Measurements from ENCODE around the gene OR10D3. TPM values are rescaled to one million over a fixed set of nuclear protein-coding genes. Genes with fewer than 3 reads are reported as not detected.
"Not testable (repeated sequence)": the region's sequence is repeated elsewhere in the genome, so short reads cannot be mapped to it uniquely, and the experiment has no call there.

OR10D3 gene
- total RNA-seq, 6 experiments from 2014 or later, result not detected

DNA sequence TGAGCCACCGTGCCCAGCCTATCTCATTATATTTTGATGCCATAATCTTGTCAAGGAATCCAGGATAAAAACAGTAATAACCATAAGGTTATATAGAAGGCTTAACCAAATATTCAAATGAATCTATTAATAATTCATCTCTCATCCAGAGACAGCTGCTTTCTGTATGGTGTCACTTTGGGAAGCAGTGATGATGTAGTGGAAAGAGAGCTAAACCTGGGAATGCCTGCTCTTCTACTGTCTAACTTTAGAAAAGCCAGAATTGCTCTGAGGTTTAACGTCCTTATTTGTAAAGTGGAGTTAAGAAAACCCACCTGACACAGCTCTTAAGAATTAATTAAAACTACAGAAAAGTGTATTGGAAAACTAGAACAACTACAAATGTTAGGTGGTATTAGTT lies 29.3 kb upstream of the OR10D3 start:
- Mint-ChIP-seq H3K4me3 (no peak overlapping the region), H3K9me3 (peaks cover 30% of the 10 kb centered on the region), H3K27me3 (ENCODE audit: insufficient read depth) (peaks cover 1% of the 10 kb centered on the region), H3K4me1 (ENCODE audit: low read depth) (no peaks in the 10 kb centered on the region), H3K36me3 (ENCODE audit: low read depth) (peaks cover 1% of the 10 kb centered on the region; the same call in 1 of the 2 replicates), H3K27ac (no peak overlapping the region)
- DNase-seq, result no peak
- TF ChIP-seq, protein P1, sequence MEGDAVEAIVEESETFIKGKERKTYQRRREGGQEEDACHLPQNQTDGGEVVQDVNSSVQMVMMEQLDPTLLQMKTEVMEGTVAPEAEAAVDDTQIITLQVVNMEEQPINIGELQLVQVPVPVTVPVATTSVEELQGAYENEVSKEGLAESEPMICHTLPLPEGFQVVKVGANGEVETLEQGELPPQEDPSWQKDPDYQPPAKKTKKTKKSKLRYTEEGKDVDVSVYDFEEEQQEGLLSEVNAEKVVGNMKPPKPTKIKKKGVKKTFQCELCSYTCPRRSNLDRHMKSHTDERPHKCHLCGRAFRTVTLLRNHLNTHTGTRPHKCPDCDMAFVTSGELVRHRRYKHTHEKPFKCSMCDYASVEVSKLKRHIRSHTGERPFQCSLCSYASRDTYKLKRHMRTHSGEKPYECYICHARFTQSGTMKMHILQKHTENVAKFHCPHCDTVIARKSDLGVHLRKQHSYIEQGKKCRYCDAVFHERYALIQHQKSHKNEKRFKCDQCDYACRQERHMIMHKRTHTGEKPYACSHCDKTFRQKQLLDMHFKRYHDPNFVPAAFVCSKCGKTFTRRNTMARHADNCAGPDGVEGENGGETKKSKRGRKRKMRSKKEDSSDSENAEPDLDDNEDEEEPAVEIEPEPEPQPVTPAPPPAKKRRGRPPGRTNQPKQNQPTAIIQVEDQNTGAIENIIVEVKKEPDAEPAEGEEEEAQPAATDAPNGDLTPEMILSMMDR (IDR thresholded peaks at IDR 0.05), result no peak

- Mint-ChIP-seq H3K4me3 (no peak overlapping the region), H3K9me3 (peaks cover 38% of the 10 kb centered on the region), H3K27ac (no peak overlapping the region), H3K27me3 (ENCODE audit: insufficient read depth) (peaks cover 4% of the 10 kb centered on the region), H3K4me1 (ENCODE audit: low read depth) (no peaks in the 10 kb centered on the region), H3K36me3 (ENCODE audit: low read depth) (peaks cover 5% of the 10 kb centered on the region; the same call in 1 of the 2 replicates)
- TF ChIP-seq, protein P1 (IDR thresholded peaks at IDR 0.05), result no peak
- no peak for DNase-seq
Measured at GRCh38 chr11:124159481-124159880, 23.7 kb upstream of the OR10D3 start.

GRCh38 chr11:124160986-124161385 lies 22.2 kb upstream of the OR10D3 start:
- TF ChIP-seq, protein P1 (IDR thresholded peaks at IDR 0.05), result no peak
- Mint-ChIP-seq H3K36me3 (ENCODE audit: low read depth) (peaks cover 5% of the 10 kb centered on the region; the same call in 1 of the 2 replicates), H3K9me3 (peaks cover 42% of the 10 kb centered on the region), H3K27me3 (ENCODE audit: insufficient read depth) (peaks cover 4% of the 10 kb centered on the region), H3K4me1 (ENCODE audit: low read depth) (no peaks in the 10 kb centered on the region), H3K4me3 (no peak overlapping the region), H3K27ac (no peak overlapping the region)
- no peak for DNase-seq

DNA sequence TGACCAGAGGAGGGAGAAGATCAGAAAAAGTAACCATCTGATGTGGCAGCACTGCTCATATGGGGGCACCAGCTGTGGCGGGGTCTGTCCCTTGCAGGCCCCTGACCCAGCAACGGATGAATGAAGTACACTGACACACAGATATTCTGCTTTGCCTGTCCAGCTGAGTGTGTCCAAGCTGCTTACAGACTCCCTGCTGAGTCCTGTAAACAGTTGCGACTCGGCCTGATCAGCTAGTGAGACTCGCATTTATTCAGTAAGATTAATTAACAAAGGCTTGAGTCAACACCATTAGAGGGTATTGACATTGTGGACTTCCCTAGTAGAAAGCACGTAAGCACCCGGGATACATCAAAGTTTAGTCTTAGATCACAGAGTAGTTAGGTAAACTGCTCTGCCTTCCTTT lies 15.3 kb upstream of the OR10D3 start:
- peaks cover 36% of the 10 kb centered on the region for H3K9me3 Mint-ChIP-seq
- no peaks in the 10 kb centered on the region for H3K4me1 Mint-ChIP-seq (ENCODE audit: low read depth)
- no peak overlapping the region for H3K4me3 Mint-ChIP-seq
- TF ChIP-seq, protein P1 (IDR thresholded peaks at IDR 0.05), result no peak
- no peaks in the 10 kb centered on the region for H3K27me3 Mint-ChIP-seq (ENCODE audit: insufficient read depth)
- DNase-seq, result no peak
- H3K27ac Mint-ChIP-seq, result no peak overlapping the region
- H3K36me3 Mint-ChIP-seq (ENCODE audit: low read depth), result no peaks in the 10 kb centered on the region; the same call in 1 of the 2 replicates

DNA sequence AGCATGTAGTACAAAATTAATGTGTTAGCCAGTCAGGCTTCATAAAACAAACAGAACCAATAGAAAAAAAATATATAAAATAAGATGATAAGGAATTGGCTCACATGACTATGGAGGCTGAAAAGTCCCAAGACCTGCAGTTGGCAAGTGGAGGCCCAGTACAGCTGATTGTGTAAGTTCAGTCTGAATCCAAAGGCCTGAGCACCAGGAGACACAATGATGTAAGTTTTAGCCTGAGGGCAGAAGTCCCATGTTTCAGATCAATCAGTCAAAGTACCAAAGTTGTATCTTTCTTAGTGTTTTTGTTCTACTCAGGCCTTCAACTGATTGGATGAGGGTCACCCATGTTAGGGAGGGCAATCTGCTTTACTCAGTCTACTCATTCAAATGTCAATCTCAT lies 14.3 kb upstream of the OR10D3 start:
- H3K27me3 Mint-ChIP-seq (ENCODE audit: insufficient read depth), result no peaks in the 10 kb centered on the region
- H3K4me3 Mint-ChIP-seq, result no peak overlapping the region
- H3K36me3 Mint-ChIP-seq (ENCODE audit: low read depth), result no peaks in the 10 kb centered on the region; the same call in 1 of the 2 replicates
- TF ChIP-seq, protein P1 (IDR thresholded peaks at IDR 0.05), result no peak
- H3K9me3 Mint-ChIP-seq, result peaks cover 30% of the 10 kb centered on the region
- no peak overlapping the region for H3K27ac Mint-ChIP-seq
- no peaks in the 10 kb centered on the region for H3K4me1 Mint-ChIP-seq (ENCODE audit: low read depth)
- no peak for DNase-seq

DNA sequence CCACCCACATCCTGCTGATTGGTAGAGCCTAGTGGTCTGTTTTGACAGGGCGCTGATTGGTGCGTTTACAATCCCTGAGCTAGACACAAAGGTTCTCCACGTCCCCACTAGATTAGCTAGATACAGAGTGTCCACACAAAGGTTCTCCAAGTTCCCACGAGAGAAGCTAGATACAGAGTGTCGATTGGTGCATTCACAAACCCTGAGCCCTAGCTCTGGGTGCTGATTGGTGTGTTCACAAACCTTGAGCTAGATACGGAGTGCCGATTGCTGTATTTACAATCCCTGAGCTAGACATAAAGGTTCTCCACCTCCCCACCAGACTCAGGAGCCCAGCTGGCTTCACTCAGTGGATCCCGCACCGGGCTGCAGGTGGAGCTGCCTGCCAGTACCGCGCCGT lies 12.8 kb upstream of the OR10D3 start:
- not testable (repeated sequence) for H3K4me3 Mint-ChIP-seq; H3K27me3 Mint-ChIP-seq (ENCODE audit: insufficient read depth); H3K36me3 Mint-ChIP-seq (ENCODE audit: low read depth); H3K27ac Mint-ChIP-seq; H3K4me1 Mint-ChIP-seq (ENCODE audit: low read depth); DNase-seq
- H3K9me3 Mint-ChIP-seq, result peaks cover 25% of the 10 kb centered on the region
